ENCODE results near the gene PPME1.

DNA sequence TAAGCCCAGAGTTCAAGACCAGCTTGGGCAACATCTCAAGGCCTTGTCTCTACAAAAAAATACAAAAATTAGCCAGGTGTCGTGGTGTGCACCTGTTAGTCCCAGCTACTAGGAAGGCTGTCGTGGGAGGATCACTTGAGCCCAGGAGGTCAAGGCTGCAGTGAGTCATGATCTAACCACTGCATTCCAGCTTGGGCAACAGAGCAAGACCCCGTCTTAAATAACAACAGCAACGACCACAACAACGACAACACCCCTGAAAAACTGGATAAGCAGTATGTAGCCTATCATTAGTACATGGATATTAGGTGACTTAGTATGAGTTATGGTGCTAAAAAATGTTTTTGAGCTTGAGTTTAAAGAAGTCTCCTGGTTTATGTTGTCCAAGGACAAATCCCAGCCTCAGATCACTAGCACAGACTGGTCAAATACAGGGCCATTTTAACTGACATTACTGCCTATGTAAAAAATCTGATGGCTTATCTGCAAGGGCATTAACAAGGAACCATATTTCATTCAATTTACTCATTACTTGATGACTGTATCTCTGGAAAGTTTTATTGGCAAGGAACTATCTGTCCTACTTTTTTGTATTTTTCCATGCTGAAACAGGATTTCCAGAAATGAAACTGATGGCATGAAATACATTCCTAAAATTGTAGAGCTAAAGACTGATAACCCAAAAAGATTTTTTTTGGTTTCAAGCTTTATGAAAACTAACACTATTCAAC lies 23.7 kb upstream of the PPME1 start:
- TF ChIP-seq, protein P1, sequence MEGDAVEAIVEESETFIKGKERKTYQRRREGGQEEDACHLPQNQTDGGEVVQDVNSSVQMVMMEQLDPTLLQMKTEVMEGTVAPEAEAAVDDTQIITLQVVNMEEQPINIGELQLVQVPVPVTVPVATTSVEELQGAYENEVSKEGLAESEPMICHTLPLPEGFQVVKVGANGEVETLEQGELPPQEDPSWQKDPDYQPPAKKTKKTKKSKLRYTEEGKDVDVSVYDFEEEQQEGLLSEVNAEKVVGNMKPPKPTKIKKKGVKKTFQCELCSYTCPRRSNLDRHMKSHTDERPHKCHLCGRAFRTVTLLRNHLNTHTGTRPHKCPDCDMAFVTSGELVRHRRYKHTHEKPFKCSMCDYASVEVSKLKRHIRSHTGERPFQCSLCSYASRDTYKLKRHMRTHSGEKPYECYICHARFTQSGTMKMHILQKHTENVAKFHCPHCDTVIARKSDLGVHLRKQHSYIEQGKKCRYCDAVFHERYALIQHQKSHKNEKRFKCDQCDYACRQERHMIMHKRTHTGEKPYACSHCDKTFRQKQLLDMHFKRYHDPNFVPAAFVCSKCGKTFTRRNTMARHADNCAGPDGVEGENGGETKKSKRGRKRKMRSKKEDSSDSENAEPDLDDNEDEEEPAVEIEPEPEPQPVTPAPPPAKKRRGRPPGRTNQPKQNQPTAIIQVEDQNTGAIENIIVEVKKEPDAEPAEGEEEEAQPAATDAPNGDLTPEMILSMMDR (IDR thresholded peaks at IDR 0.05; ENCODE audit: insufficient read depth, low read depth, low read length): no peak
- TF ChIP-seq EZH2 (IDR thresholded peaks at IDR 0.05; ENCODE audit: insufficient read depth, low read length): no peak

Data from astrocyte (in vitro differentiated cells and primary cell).